SW480 (cell line): ENCODE measurements around the gene PPEF1.
A peak's percentile ranks its signal among the peaks of the same experiment; 100 is the strongest.
"Not testable (repeated sequence)": the region's sequence is repeated elsewhere in the genome, so short reads cannot be mapped to it uniquely, and the experiment has no call there.

Experiments
- DNase-seq: peaks from one replicate; pipeline ENCODE4 v3.0.0-alpha.2; 2016; ENCODE audit warnings: low spot score

The PPEF1 gene

GRCh38 chrX:18793601-18794089, 86.2 kb downstream of the PPEF1 start:
- DNase-seq, result peak; percentile 86

DNA sequence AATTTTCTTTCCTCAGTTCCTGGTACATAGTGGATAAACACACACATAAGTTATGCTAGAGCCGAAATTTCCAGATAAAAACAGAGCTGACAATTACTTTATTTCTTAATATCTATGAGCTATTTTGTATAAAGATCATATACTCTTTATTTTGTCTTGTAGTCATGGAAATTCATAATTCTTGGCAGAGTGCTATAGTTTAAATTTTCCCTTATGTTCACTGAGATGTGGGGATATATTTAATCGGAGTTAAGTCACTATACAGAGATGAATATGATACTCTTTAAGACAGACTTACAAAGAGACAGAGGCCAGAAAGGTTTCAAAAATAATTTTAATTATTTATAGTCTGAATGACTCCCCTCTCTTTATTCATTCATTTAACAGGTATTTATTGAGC, 89.7 kb downstream of the PPEF1 start:
- DNase-seq, result no peak

DNA sequence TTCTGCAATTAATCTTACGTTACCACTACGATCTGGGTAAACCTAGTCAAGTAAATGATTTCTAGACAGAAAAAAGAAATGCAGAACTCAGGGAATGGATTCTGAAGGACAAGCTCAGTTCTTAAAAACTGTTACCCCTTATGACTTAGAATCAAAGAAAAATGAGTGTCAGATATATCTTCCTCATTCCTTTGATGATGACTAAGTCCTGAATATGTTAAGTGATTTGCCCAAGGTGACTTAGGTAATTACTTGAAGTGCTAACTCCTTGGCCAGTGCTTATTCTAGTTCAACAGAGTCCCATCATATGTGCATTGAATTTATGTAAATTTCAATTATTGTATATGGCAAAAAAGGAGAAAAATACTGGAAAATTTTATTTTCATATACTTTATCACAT, 92.5 kb downstream of the PPEF1 start:
- DNase-seq, result no peak

- no peak for DNase-seq
Observed at GRCh38 chrX:18809641-18810040, 102.2 kb downstream of the PPEF1 start.

DNA sequence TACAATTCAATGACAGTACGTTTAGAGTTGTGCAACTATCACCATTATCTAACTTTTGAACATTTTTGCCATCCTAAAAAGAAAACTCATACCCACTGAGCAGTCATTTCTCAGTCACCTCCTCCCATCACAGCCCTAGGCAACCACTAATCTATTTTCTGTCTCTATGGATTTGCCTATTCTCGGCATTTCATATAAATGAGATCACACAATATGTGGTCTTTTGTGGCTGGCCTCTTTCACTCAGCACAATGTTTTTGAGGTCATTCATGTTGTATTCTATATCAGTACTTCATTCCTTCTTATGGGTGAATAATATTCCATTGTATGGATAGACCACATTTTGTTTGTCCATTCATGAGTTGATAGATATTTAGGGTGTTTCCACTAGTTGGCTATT, 103.0 kb downstream of the PPEF1 start:
- no peak for DNase-seq

DNA sequence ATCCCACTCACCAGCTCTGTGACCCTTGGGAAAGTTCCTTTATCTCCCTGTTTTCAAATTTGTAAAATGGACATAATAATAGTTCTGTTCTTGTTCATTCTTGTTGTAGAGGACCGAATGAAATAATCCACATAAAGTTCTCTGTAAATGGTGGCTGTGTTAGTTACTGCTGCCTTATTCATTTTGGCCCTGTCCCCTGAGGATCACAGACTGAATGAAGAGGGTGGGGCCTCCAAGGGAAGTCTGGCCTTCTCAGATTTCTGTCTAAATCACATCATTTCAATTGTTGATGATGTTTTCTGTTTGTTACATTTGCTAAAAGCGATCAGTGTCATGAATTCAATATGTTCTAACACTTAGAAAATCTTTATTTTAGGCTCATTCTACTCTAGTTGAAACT, 117.9 kb downstream of the PPEF1 start:
- DNase-seq, result no peak

GRCh38 chrX:18828832-18829404, 121.5 kb downstream of the PPEF1 start:
- DNase-seq, result peak; percentile 3

- DNase-seq, result no peak
Observed at GRCh38 chrX:18833071-18833731, 125.8 kb downstream of the PPEF1 start.

GRCh38 chrX:18847901-18848300, 140.5 kb downstream of the PPEF1 start:
- DNase-seq, result not testable (repeated sequence)

DNA sequence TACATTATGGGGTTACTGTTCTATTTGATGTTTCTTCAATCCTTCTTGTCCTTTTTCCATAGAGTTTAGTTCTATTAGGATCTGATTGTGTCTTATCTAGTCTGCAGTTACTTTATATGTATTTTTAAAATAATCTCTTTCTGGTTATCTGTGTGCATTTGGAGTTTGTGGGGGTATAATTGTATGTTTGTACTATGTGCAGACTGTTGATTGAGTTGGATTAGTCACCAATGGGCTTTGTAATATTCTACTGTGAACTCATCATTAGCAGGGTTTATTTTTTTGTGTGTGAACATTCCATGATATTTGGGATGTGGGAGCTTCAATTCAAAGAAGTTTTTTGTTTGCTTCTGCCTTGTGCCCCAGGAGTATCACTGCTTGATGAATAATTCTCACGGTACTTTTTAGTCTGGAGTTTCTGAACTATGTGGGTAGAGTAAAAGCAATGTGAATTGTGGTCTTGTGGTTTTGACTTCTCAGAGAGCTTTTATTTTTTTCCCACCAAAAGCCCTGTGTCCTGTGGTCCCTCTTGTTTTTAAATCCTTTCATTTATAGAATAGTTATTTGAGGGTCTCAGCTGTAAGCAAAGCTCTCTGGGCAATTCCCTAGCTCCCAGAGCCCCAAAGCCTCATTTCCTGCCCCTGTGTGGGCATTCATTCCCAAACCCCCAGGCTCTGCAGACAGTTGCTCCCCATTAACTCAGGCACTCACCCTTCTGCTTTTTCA, 148.6 kb downstream of the PPEF1 start:
- DNase-seq, result peak; percentile 50

DNA sequence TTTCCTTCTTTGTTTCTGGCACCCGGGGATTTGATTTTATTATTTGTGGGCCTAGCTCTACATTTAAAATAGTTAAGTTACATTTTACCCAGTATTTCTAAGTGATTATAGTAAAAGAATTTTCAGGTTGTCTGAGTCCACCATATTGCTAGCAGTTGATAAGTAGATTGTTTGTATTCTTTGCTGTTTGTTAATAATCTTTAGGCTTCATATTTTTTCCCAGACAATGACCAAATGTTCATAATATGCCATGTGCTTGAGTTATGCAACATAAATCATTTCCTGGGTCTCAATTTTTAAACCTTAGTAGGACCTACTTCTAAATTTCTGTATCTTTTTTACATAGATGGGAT, 149.2 kb downstream of the PPEF1 start:
- DNase-seq, result no peak

DNA sequence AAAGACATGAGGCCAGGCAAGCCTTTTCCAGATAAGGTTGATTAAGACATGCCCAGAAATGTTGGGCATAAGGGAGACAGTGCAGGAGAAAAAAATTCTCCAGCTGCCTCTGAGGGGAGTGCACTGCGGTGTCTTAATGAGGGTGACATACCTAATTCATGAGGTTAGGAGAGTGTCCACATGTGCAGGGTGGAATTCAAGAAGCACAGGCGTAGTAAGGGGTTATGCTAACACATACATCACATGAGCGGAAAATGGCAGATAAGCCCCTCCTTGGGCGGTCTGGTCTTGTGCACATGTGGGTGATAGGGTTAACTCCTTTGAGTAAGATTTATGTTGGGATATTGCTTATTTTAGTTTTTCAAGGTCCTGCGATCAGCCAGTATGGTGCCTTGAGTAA, 154.1 kb downstream of the PPEF1 start:
- no peak for DNase-seq

DNA sequence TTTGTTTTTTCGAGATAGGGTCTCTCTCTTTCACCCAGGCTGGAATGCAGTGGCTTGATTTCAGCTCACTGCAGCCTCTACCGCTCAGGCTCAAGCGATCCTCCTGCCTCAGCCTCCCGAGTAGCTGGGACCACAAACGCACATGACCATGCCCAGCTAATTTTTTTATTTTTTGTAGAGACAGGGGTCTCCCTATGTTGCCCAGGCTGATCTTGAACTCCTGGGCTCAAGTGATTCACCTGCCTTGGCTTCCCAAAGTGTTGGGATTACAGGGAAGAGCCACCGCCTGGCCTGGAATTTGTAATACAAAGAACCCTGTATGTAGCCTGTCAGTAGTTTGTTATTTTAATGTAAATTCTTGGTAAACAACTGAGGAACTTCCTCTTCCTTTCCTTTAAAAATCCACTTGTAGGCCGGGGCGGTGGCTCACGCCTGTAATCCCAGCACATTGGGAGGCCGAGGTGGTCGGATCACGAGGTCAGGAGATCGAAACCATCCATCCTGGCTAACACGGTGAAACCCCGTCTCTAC, 157.0 kb downstream of the PPEF1 start:
- no peak for DNase-seq

DNA sequence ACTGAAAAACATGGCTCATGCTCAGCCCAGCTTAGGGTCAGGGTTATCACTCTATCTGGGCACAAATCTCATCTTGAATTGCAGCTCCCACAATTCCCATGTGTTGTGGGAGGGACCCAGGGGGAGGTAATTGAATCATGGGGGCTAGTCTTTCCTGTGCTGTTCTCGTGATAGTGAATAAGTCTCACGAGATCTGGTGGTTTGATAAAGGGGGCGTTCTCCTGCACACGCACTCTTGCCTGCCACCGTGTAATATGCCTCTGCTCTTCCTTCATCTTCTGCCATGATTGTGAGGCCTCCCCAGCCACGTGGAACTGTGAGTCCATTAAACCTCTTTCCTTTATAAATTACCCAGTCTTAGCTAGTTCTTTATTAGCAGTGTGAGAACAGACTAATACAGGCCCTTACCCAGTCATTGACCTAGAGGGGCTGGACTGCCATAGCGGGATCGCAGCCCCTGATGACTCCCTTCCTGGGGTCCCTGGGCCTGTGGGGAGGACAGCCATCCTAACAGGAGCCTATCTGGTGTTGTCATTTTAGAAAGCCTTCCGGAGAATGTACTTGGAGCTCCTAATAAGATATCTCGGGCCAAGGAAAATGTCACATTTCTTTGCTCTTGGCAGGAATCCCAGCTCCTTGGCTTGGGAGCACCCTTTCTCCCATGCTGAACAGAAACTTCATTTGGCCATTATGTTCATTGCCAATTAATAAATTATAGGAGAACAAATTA, 163.9 kb downstream of the PPEF1 start:
- no peak for DNase-seq

DNA sequence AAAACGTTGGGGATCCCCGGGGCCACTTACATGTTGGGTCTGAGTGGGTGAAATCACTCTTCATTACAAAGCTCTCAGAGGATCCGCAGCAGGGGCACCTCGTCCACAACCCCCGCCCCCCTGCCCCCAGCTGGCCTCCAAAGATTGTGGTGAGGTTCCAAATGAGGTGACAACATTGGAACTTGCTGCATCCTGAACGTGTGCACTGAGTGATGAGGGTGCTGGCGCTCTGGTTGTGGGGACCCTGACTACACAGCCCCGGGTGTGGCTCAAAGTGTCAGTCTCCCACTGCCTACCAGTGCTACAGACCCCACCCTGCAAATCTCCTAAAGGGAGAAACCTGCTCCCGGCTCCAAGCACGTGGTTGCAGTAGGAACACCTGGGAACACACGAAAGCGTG, 164.5 kb downstream of the PPEF1 start:
- DNase-seq, result no peak

DNA sequence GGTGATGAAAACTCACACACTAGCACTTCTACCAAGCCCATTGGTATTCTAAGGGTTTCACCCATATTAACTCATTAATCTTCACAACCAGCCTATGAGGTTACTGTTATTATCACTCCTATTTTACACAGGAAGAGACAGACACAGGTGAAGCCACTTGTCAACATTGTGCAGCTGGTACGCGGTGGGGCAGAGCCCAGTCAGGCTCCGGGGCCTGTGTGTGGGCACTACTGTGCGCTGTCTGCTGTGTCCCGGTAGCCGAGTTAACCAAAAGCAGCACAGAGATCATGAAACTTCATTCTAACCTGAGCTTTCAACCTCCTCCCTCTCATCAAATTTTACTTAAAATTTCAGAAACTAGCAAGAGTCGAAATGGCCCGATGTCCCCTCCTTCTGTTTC, 165.2 kb downstream of the PPEF1 start:
- no peak for DNase-seq

DNA sequence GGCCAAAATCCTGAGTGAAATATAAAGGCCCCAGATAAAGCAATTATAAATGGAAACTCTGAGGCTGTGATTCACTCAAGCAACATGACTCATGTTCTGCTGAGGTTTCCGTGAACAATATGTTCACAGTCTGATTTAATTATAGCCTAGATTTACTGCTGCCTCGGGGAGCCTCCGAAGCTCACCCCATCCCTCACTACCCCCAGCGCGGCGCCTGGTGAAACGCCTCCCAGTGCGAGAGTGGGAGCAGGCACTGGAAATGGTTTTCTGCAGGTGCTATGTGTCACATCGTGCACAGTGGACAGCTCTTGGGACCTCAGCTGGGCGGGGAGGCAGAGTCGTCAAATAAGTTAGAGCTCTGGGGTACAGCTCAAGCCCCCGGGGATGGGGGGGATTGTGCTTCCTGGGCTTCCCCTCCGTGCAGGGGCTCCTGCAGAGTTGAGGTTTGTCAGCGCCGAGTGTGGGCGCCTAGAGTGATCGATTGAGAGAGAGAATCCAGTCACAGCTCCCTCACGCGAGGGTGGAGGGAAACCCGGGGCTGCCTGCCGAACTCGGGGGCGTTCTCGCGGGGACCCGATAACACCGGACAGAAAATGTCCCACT, 165.8 kb downstream of the PPEF1 start:
- DNase-seq, result peak; percentile 67

- DNase-seq, result no peak
Observed at GRCh38 chrX:18873836-18874235, 166.4 kb downstream of the PPEF1 start.

- DNase-seq, result no peak
Observed at GRCh38 chrX:18874560-18875255, 167.3 kb downstream of the PPEF1 start.

DNA sequence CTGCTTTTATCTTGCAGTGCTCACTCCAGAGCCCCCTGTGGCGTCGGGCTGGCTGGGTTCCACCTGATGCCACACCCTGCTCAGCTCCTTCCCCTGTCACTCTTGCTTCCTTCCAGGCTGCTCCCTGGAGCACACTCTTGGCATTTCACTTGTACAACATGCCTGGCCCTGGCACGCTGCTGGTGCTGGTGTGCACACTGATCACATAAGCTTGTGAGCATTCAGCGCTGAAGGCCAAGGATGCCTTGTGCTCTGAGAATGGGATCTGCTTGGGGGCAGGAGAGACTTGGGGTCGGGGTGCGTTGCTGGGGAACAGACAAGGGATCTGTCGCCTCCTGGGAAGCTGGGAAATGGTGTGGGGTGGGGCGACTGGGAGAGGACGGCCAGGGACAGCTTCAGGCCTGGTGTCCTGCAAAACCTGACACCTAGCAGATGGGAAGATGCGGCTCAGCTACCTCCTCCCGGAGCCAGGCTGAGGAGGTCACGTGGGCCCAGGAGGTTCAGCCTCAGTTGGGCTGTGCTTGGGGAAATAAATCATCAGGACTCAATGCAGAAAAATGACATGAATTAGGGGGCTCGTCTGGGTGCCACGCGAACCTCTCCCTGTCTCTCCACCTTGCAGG, 167.9 kb downstream of the PPEF1 start:
- DNase-seq, result no peak

- DNase-seq, result no peak
Observed at GRCh38 chrX:18877469-18877868, 170.0 kb downstream of the PPEF1 start.
